ENCODE results near the gene MRPL20. TPM values are rescaled to one million over a fixed set of nuclear protein-coding genes. Genes with fewer than 3 reads are reported as not detected.

MRPL20 gene
- total RNA-seq, 1 donor = 53.9 TPM

- H3K4me3 ChIP-seq (ENCODE audit: insufficient read depth, low read length) = no peak overlapping the region
- no peaks in the 10 kb centered on the region for H4K20me1 ChIP-seq (ENCODE audit: insufficient read depth, low read length)
- no peaks in the 10 kb centered on the region for H3K79me2 ChIP-seq (ENCODE audit: insufficient read depth, low read length)
- H2AFZ ChIP-seq (ENCODE audit: low read length) = no peak overlapping the region
- peaks cover 11% of the 10 kb centered on the region for H3K27me3 ChIP-seq (ENCODE audit: insufficient read depth, low read length)
- H3K36me3 ChIP-seq (ENCODE audit: insufficient read depth, low read length) = no peaks in the 10 kb centered on the region
- H3K27ac ChIP-seq (ENCODE audit: low read depth, low read length) = no peak overlapping the region
- H3K9me3 ChIP-seq (ENCODE audit: low read depth, low read length) = no peaks in the 10 kb centered on the region
- TF ChIP-seq CTCF (IDR thresholded peaks at IDR 0.05; ENCODE audit: extremely low read depth, low read depth, low read length) = no peak
- DNase-seq (ENCODE audit: insufficient read length, low spot score, missing footprints) = peak; percentile 91
- no peak overlapping the region for H3K4me2 ChIP-seq (ENCODE audit: insufficient read depth, low read length)
- peaks cover 5% of the 10 kb centered on the region for H3K4me1 ChIP-seq (ENCODE audit: insufficient read depth, low read length)
Measured at GRCh38 chr1:1437033-1437903, 30.2 kb upstream of the MRPL20 start.

- Histone ChIP-seq H3K4me3 (ENCODE audit: insufficient read depth, low read length) (no peak overlapping the region), H3K9me3 (ENCODE audit: low read depth, low read length) (no peaks in the 10 kb centered on the region), H3K27ac (ENCODE audit: low read depth, low read length) (no peak overlapping the region), H3K79me2 (ENCODE audit: insufficient read depth, low read length) (no peaks in the 10 kb centered on the region), H2AFZ (ENCODE audit: low read length) (no peak overlapping the region), H4K20me1 (ENCODE audit: insufficient read depth, low read length) (no peaks in the 10 kb centered on the region), H3K36me3 (ENCODE audit: insufficient read depth, low read length) (no peaks in the 10 kb centered on the region), H3K4me1 (ENCODE audit: insufficient read depth, low read length) (peaks cover 8% of the 10 kb centered on the region), H3K27me3 (ENCODE audit: insufficient read depth, low read length) (peaks cover 11% of the 10 kb centered on the region), H3K4me2 (ENCODE audit: insufficient read depth, low read length) (no peak overlapping the region)
- no peak for TF ChIP-seq CTCF (IDR thresholded peaks at IDR 0.05; ENCODE audit: extremely low read depth, low read depth, low read length)
- DNase-seq (ENCODE audit: insufficient read length, low spot score, missing footprints) = peak; percentile 91
Measured at GRCh38 chr1:1436630-1437032, 29.5 kb upstream of the MRPL20 start.

- no peaks in the 10 kb centered on the region for H3K9me3 ChIP-seq (ENCODE audit: low read depth, low read length)
- no peaks in the 10 kb centered on the region for H3K79me2 ChIP-seq (ENCODE audit: insufficient read depth, low read length)
- no peak overlapping the region for H3K27ac ChIP-seq (ENCODE audit: low read depth, low read length)
- peak overlapping the region; percentile 45 for H3K4me3 ChIP-seq (ENCODE audit: insufficient read depth, low read length)
- no peak for TF ChIP-seq CTCF (IDR thresholded peaks at IDR 0.05; ENCODE audit: extremely low read depth, low read depth, low read length)
- H3K27me3 ChIP-seq (ENCODE audit: insufficient read depth, low read length) = peaks cover 11% of the 10 kb centered on the region
- H4K20me1 ChIP-seq (ENCODE audit: insufficient read depth, low read length) = no peaks in the 10 kb centered on the region
- no peaks in the 10 kb centered on the region for H3K36me3 ChIP-seq (ENCODE audit: insufficient read depth, low read length)
- peak overlapping the region; percentile 63 for H3K4me2 ChIP-seq (ENCODE audit: insufficient read depth, low read length)
- H2AFZ ChIP-seq (ENCODE audit: low read length) = no peak overlapping the region
- peaks cover 7% of the 10 kb centered on the region for H3K4me1 ChIP-seq (ENCODE audit: insufficient read depth, low read length)
- peak; percentile 90 for DNase-seq (ENCODE audit: insufficient read length, low spot score, missing footprints)
Measured at GRCh38 chr1:1435911-1436629, 29.0 kb upstream of the MRPL20 start.
